ENCODE results near the gene CLECL1.
"Not testable (repeated sequence)": the region's sequence is repeated elsewhere in the genome, so short reads cannot be mapped to it uniquely, and the experiment has no call there.

CLECL1 gene

DNA sequence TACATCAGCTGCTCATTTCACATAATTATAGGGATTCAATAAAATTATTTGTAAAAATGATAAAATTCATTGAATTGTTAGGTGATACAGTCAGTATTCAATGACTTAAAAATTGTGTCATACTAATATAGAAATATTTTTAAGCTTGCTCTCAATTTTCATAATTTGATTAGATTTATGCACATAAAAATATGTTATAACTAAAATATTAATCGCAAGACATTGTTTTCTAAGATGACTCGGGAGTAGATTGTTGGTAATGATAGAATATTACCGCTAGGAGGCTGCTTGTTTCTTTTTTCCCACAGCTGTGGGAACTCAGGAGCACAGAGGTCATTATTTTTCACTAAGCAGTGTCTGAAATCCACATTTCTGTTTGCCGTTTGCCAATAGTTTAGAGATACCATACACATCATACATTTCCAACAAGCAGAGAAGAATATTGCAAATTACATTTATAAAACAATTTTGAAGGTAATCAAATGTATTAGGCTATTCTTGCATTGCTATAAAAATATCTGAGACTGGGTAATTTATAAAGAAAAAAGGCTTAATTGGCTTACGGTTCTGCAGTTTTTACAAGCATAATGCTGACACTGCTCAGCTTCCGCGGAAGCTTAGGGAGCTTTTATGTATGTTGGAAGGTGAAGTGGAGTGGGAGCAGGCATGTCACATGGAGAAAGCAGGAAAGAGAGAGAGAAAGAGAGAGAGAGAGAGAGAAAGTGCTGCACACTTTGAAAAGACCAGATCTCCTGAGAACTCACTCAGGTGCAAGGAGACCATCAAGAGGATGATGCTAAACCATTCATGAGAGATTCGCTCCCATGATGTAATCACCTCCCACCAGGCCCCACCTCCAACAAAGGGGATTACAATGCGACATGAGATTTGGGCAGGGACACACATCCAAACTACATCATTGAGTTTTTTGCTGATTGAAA, 18.6 kb upstream of the CLECL1 start:
- no peak for DNase-seq

- peak; percentile 51 for DNase-seq
Observed at GRCh38 chr12:9750276-9751203, 17.6 kb upstream of the CLECL1 start.

DNA sequence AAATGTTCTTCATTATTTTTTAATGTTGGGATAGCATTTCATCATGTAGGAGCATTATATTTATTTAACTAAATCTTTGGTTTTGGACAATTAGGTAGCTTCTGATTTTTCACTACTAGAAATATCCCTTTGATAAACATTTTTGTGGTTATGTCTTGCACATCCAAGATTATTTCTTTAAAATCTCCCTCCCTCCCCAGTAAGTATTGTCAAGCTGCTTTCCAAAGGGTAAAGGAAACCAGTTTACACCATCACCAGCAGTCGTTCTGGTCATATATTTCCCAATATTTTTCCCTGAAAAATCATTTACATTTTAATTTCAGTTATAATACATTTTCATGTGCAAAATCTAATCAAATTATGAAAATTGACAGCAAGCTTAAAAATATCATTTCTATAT, 16.7 kb upstream of the CLECL1 start:
- no peak for DNase-seq

DNA sequence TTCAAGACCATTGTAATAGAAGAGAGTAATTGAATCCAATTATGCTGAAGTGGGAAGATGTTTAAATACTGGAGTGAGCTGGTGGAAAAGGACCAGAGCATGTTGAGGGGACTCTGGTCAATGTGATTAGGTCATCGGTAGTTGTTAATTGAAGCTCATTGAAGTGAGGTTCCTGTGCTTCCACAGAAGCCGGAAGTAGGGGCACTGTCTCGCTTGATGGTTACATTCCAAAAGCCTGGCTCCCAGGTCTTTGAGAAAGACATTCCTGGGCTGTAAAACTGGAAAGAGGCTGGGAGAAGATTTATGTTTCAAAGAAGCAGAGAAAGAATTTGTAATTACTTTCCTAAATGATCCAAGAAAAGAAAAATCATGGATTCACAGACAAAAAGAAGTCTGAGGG, 12.3 kb upstream of the CLECL1 start:
- peak; percentile 21 for DNase-seq

- DNase-seq: no peak
Observed at GRCh38 chr12:9742661-9743060, 9.8 kb upstream of the CLECL1 start.

DNA sequence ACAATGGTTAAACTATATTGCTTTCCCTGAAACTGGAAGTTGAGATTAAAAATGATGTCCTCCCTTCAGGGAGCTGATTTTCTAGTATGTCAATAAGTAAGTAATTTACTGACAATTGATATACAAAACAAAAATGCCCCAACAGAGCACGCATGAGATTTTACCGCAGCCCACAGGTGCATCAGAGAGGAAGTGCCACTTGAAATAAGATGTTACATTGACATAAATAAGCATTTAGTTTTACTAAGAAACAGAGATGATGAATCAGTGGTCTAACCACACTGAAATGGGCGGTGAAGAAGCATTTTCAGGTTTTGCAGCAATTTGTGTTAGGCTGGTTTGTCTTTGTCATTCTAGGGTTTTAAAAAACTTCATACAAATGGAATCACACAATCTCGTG, 8.8 kb upstream of the CLECL1 start:
- DNase-seq: no peak

- no peak for DNase-seq
Observed at GRCh38 chr12:9740106-9740750, 7.3 kb upstream of the CLECL1 start.

- DNase-seq: not testable (repeated sequence)
Observed at GRCh38 chr12:9739404-9740105, 6.7 kb upstream of the CLECL1 start.

GRCh38 chr12:9738905-9739304, 6.0 kb upstream of the CLECL1 start:
- not testable (repeated sequence) for DNase-seq

DNA sequence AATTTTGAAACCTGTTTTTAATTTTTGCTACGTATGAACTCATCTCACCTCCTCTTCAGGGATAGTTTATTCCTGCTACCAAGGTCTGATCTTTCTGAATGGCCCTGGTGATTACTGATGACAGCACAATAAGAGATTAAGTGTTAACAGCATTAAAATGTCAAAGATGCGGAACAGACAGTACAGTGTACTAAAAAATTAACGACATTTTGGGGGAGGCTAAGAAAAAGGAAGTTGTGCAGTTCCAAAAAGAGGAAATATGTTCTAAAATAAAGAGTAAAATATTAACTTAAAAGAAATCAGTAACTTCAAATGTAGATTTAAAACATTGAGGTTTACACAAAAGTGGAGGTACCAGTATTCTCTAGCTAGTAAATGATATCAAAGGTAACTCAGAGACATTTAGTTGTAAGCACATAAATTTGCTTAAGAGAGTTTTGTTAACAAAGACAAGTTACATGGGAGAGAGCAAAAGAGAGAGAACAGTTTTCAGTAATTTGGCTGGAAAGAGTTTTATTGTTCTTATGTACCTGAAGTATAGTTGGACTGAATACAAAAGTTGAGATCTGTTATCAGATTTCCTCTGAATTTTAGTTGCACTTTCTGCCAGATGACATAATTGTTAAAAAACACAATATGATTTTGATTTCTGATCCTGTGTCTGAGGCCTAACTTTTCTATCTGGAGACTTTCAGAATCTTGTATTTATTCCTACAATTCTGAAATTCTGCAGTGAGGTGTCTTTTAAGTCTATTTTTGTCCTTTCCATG, 4.2 kb upstream of the CLECL1 start:
- no peak for DNase-seq

- DNase-seq: no peak
Observed at GRCh38 chr12:9735601-9736000, 2.7 kb upstream of the CLECL1 start.

- DNase-seq: no peak
Observed at GRCh38 chr12:9731797-9732196, 1.1 kb downstream of the CLECL1 start.

DNA sequence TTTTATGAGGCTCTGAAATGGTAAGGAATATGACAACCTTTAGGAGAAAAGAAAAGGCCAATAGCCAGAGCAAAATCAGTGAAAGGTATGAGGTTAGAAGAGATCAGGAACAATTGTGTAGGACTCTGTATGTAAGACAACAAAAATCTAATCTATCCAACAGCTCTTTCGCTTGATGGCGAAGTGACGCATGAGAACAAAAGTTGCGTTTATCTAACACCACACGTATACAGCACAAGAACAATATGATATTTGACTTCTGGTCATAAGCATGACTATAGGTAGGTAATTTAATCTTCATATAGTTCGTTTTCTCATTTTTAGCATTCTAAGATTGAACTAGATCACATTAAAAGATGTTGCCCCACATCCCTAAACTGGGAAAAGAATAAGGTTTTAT, 1.5 kb downstream of the CLECL1 start:
- no peak for DNase-seq

- no peak for DNase-seq
Observed at GRCh38 chr12:9730591-9730990, 2.3 kb downstream of the CLECL1 start.

- DNase-seq: no peak
Observed at GRCh38 chr12:9730011-9730410, 2.9 kb downstream of the CLECL1 start.

DNA sequence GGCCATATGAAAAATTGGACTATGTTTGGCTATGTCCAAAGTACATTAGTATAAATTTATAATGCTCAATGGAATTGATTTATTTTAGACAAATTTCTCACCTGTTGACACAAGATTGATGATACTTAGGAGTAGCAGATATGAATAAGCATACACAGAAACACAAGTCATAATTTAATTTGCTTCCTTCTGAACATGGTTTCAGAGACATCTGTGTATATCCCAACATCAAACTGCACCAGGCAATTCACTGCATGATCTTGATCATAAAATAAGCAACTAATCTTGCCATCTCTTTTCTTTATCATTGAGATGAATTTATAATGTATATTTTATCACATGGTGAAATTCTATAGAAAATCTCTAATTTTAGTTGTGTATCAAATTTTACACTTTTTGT, 3.8 kb downstream of the CLECL1 start:
- no peak for DNase-seq

- DNase-seq: no peak
Observed at GRCh38 chr12:9727813-9728212, 5.1 kb downstream of the CLECL1 start.

DNA sequence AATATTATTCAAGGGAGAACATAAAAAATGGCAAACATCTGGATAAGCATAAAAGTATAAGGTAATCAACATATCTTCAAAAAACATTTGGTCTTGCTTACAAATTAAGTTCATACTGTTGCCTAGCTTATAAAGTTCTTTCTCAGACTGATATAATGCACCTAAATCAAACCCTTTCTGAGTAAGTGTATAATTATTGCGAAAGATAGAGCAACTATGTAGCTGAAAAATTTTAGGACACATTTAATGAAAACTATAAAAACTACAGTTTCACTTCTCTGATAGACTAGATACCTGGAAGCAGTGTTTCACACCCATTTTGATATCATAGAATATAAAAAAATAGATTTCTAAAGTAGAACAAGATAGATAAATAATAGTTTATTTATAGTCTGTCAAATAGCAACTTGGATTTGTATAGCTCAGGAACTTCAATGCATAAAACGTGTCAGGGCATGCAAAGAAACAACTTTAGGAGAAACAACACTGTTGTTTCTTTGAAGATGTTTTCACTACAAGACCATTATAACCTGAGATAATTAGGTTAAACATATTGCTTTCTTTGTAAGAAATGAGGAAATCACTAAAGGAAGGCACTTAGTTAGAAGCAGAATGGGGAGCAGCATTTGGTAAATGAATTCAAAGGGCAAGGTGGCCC, 7.6 kb downstream of the CLECL1 start:
- DNase-seq: no peak

- DNase-seq: no peak
Observed at GRCh38 chr12:9724023-9724422, 8.9 kb downstream of the CLECL1 start.

DNA sequence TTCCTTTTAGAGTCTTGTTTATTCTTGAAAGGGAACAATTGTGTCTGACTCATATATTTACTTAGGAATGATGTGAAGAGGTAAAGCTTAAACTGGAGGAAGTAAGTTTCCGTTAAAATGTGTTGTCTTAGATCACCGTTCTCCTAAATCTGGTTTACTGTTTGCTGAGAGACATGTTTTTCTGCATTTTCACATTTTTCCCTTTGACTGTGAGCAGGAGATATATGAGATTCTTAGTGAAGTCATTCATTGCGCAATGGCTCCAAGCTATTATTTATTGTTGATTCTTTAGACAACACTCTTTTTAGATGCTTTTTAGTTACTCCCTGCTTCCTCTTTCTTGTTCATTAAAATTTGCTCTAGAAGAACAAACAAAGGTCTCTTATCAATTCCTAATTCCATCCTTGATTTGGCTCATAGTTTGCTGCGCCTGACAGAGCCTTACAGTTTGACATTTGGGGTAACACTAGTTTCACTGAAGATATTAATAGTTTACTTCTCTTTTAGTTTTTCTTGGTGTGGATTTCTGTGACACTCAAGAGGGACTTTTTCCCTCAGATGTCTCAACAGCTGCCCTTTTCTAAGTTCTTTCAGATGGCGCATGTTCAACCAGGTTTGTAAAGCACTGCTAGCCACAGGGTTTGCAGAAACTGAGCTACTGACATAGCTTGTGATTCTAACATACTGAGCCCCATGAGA, 11.4 kb downstream of the CLECL1 start:
- peak; percentile 2 for DNase-seq

All from fibroblast of skin of abdomen (primary cell).